Lung (tissue), 12 donors: ENCODE data around the gene LRRN4. TPM values are rescaled to one million over a fixed set of nuclear protein-coding genes. Genes with fewer than 3 reads are reported as not detected.

Source experiments
- ATAC-seq: fragments of 200-7000 bp; cut with Tn5 transposase; one replicate; pipeline ENCODE4 v1.9.1; 2020; ENCODE audit warnings: moderate number of reproducible peaks; ENCODE audit not compliant: insufficient read depth, low FRiP score
- DNase-seq, 3 donors: peaks; one replicate each; pipeline ENCODE4 v3.0.0-alpha.2; 2013 to 2017
- H3K27ac ChIP-seq, 2 donors: one replicate each; pipeline ENCODE4 v1.5.1; 2013; ENCODE audit warnings: mild to moderate bottlenecking in 2 of 2, moderate library complexity in 2 of 2, control low read depth in 1 of 2, inconsistent platforms in 1 of 2, low read depth in 1 of 2, low read length in 1 of 2
- H3K27me3 ChIP-seq, 3 donors: one replicate each; pipeline ENCODE4 v1.5.1; 2013; ENCODE audit warnings: low read length in 2 of 3; ENCODE audit not compliant: control insufficient read depth in 3 of 3, insufficient read depth in 3 of 3
- H3K36me3 ChIP-seq, 4 donors: one replicate each; pipeline ENCODE4 v1.5.1; 2013; ENCODE audit warnings: low read length in 4 of 4, mild to moderate bottlenecking in 1 of 4, moderate library complexity in 1 of 4; ENCODE audit not compliant: control insufficient read depth in 4 of 4, insufficient read depth in 4 of 4
- H3K4me1 ChIP-seq, 5 donors: one replicate each; pipeline ENCODE4 v1.5.1; 2013; ENCODE audit warnings: low read length in 5 of 5, mild to moderate bottlenecking in 2 of 5, moderate library complexity in 1 of 5; ENCODE audit not compliant: control insufficient read depth in 5 of 5, insufficient read depth in 5 of 5
- H3K4me3 ChIP-seq: one replicate; pipeline ENCODE4 v1.5.1; 2013; ENCODE audit warnings: mild to moderate bottlenecking, control low read depth, moderate library complexity
- H3K9ac ChIP-seq, 2 donors: one replicate each; pipeline ENCODE4 v1.5.1; 2013; ENCODE audit warnings: low read length in 2 of 2, control low read depth in 1 of 2; ENCODE audit not compliant: insufficient read depth in 1 of 2
- H3K9me3 ChIP-seq, 4 donors: one replicate each; pipeline ENCODE4 v1.5.1; 2013; ENCODE audit warnings: low read length in 3 of 4, mild to moderate bottlenecking in 1 of 4, moderate library complexity in 1 of 4; ENCODE audit not compliant: control insufficient read depth in 4 of 4, insufficient read depth in 3 of 4
- WGBS, 2 donors: extraction: QIAGEN DNeasy Blood & Tissue Kit; methylation state at CpG; one replicate each; pipeline ENCODE4 v1.1.7; 2013; 5-methylcytosine and 5-hydroxymethylcytosine counted together
- polyA plus RNA-seq, 2 donors: library from polyadenylated mRNA; stranded (reverse); fragments of 200-250 nt; gene quantifications; one replicate each; pipeline ENCODE4 v1.2.1, GENCODE V29; 2013
- total RNA-seq, 2 donors: library from RNA; depleted of rRNA in 1 of 2; stranded (reverse); fragments of >200 nt in 1 of 2; gene quantifications; one replicate each; pipeline ENCODE4 v1.2.1, GENCODE V29; 2014 to 2021
- TF ChIP-seq, protein P1 (sequence below): IDR thresholded peaks from 2 replicates; pipeline ENCODE4 v1.5.1; 2012; ENCODE audit warnings: mild to moderate bottlenecking; ENCODE audit errors: control extremely low read depth, extremely low read depth
- donor health status: control.
- donor health status: control.
- donor health status: Bipolar disorder and iron deficiency.
- donor health status: healthy.
- donor health status: DM: yes; HTN: yes; CAD: no.

LRRN4 gene
- total and polyA plus RNA-seq, 4 donors, result 9.8 to 62.3 (median 23.5) TPM

DNA sequence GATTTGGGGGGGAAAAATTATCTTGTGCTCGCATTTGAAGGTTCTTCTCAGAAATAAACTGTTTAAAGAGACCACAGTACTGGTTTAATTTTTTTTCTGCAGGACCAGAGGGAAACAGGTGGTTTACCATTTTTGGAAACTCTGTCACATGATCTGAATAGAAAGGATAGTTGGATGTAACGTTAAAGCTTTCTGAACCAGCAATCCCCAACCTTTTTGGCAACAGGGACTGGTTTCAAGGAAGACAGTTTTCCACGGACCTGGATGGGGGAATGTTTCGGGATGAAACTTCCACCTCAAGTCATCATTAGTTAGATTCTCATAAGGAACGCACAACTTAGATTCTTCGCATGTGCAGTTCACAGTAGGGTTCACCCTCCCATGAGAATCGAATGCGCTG, 53.0 kb downstream of the LRRN4 start:
- no peak for ATAC-seq
- peaks cover 0 to 9% (median under 1%) of the 10 kb centered on the region in 4 donors for H3K36me3 ChIP-seq
- DNase-seq, result no peak

DNA sequence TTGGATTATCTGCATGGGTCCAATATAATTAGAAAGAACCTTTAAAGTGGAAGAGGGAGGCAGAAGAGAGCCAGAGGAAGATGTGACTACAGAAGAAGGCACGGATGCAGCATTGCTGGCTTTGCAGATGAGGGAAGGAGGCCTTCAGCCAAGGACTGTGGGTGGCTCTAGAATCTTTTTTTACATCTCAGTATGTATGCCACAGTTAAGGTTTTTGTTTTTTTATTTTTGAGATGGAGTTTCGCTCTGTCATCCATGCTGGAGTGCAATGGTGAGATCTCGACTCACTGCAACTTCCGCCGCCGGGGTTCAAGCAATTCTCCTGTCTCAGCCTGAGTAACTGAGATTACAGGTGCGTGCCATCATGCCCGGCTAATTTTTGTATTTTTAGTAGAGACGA, 54.1 kb downstream of the LRRN4 start:
- Histone ChIP-seq H3K36me3 (peaks cover 0 to 9% (median 3%) of the 10 kb centered on the region in 4 donors), H3K4me3 (no peak overlapping the region), H3K27ac (no peak overlapping the region), H3K27me3 (no peaks in the 10 kb centered on the region), H3K4me1 (no peaks in the 10 kb centered on the region), H3K9ac (no peak overlapping the region), H3K9me3 (no peaks in the 10 kb centered on the region)
- ATAC-seq (no peak), DNase-seq (no peak)
- 96 to 97% methylated on average over 9 of the region's 9 CpGs for WGBS, 2 donors
- TF ChIP-seq, protein P1, sequence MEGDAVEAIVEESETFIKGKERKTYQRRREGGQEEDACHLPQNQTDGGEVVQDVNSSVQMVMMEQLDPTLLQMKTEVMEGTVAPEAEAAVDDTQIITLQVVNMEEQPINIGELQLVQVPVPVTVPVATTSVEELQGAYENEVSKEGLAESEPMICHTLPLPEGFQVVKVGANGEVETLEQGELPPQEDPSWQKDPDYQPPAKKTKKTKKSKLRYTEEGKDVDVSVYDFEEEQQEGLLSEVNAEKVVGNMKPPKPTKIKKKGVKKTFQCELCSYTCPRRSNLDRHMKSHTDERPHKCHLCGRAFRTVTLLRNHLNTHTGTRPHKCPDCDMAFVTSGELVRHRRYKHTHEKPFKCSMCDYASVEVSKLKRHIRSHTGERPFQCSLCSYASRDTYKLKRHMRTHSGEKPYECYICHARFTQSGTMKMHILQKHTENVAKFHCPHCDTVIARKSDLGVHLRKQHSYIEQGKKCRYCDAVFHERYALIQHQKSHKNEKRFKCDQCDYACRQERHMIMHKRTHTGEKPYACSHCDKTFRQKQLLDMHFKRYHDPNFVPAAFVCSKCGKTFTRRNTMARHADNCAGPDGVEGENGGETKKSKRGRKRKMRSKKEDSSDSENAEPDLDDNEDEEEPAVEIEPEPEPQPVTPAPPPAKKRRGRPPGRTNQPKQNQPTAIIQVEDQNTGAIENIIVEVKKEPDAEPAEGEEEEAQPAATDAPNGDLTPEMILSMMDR, result no peak

More for the DNA sequence above, 53.0 kb downstream of the LRRN4 start:
- H3K9ac ChIP-seq, result no peak overlapping the region
- H3K4me1 ChIP-seq, result peaks cover 0 to 5% (median 0%) of the 10 kb centered on the region in 5 donors
- H3K27ac ChIP-seq, result no peak overlapping the region
- TF ChIP-seq, protein P1, result no peak
- no peaks in the 10 kb centered on the region for H3K27me3 ChIP-seq
- H3K9me3 ChIP-seq, result no peaks in the 10 kb centered on the region
- no peak overlapping the region for H3K4me3 ChIP-seq
- WGBS, 2 donors, result 70 to 83% methylated on average over 8 of the region's 8 CpGs

DNA sequence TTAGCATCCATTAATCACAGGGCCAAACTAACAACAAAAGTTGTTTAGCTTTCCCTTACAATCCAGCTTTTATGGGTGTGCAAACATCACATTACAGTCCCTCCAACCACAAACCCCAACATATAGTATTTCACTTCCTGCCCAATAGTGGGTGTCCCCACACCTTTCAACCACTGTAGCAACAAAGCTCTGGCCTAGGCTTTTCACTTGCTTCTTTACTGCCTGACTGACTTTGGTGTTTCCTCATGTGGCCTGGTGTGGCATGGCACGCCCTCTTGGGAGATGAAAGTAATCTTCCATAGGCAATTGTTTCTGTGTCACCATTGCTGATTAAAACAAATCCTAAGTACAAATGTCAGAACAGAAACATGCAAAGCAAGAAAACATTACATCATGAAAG, 57.1 kb downstream of the LRRN4 start:
- H3K27ac ChIP-seq, result no peak overlapping the region

More for the DNA sequence above, 57.1 kb downstream of the LRRN4 start:
- Histone ChIP-seq H3K9me3 (no peaks in the 10 kb centered on the region), H3K36me3 (peaks cover 0 to 14% (median 4%) of the 10 kb centered on the region in 4 donors), H3K9ac (no peak overlapping the region), H3K27me3 (no peaks in the 10 kb centered on the region), H3K4me3 (no peak overlapping the region), H3K4me1 (no peaks in the 10 kb centered on the region)
- DNase-seq (no peak), ATAC-seq (no peak)
- WGBS, 2 donors, result 37 to 73% methylated on average over 1 of the region's 1 CpG
- TF ChIP-seq, protein P1, result no peak
